SJSA1 (cell line): ENCODE results near the gene RAD1. TPM values are rescaled to one million over a fixed set of nuclear protein-coding genes. Genes with fewer than 3 reads are reported as not detected.

ENCODE experiments used
- DNase-seq, 2 experiments: peaks; one replicate each; pipeline ENCODE4 v3.0.0-alpha.2; 2015 to 2020; ENCODE audit warnings: low spot score in 2 of 2, low read depth in 1 of 2
- H3K27ac ChIP-seq: fragments of 250-450 bp; sonication (Bioruptor Pico); 2 replicates; pipeline ENCODE4 v1.5.1; 2020; ENCODE audit warnings: mild to moderate bottlenecking, moderate library complexity
- H3K27me3 ChIP-seq: fragments of 250-450 bp; sonication (Bioruptor Pico); replicated peaks from 2 replicates; pipeline ENCODE4 v1.5.1; 2020; ENCODE audit warnings: mild to moderate bottlenecking, moderate library complexity
- H3K36me3 ChIP-seq: fragments of 250-450 bp; sonication (Bioruptor Pico); 2 replicates; pipeline ENCODE4 v1.5.1; 2020; ENCODE audit warnings: mild to moderate bottlenecking
- H3K4me1 ChIP-seq: fragments of 250-450 bp; sonication (Bioruptor Pico); replicated peaks from 2 replicates; pipeline ENCODE4 v1.6.1; 2021; ENCODE audit warnings: mild to moderate bottlenecking
- H3K4me3 ChIP-seq: fragments of 250-450 bp; sonication (Bioruptor Pico); 2 replicates; pipeline ENCODE4 v1.5.1; 2020; ENCODE audit warnings: mild to moderate bottlenecking
- H3K9me3 ChIP-seq: fragments of 250-450 bp; sonication (Bioruptor Pico); replicated peaks from 2 replicates; pipeline ENCODE4 v1.5.1; 2020; ENCODE audit warnings: mild to moderate bottlenecking
- total RNA-seq: library from RNA; depleted of rRNA; stranded (reverse); fragments of >200 nt; shearing (Covaris generic); gene quantifications from 2 replicates; pipeline ENCODE4 v1.2.3, GENCODE V29; 2014; rRNA removed

Gene RAD1
- 57.6 and 58.6 TPM in 2 replicates for total RNA-seq

DNA sequence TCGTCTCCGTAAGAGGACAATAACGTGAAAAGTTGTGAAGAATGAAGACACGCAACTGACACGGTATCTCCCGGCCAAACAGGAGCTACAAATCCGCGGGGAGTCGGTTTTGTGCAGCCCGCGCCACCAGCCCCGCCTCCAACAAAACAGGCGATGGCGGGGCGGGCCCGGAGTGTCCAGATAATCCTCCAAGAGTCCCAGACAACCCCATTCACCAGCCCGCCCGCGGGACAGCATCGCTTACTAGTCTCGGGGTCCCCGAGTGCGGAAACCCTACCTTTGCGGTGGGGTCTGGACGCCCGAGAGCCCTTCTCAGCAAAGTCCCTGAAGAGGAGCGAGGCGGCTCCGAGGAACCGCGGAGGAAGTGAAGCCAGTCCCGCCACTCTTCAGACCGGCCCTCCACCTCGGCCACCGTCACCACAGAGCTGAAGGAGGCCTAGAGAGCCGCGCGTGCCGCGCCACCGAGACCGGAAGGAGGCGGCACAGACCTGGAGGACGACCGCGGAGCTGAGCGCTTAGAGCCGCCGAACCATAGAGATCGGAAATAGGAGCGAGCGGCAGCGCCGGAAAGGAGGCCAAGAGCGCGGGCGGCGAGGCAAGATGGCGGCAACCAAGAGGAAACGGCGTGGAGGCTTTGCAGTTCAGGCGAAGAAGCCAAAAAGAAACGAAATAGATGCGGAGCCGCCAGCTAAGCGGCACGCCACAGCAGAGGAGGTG lies at the start of gene RAD1, which contains the start of gene BRIX1:
RAD1 (minus strand) TSS at position 366 of the 717 bp plus-strand sequence. CDS start 612 bp downstream, outside the sequence.
BRIX1 (plus strand) TSS at position 573 of the 717 bp plus-strand sequence; CDS start at position 601, 28 bp downstream.
- DNase-seq = peak; percentile 96 to 97
- H3K4me3 ChIP-seq = peak within 1 kb of the TSS; percentile 73
- no peaks in the 10 kb centered on the region for H3K9me3 ChIP-seq
- peaks cover 73% of the 10 kb centered on the region for H3K36me3 ChIP-seq
- H3K27ac ChIP-seq = peak within 1 kb of the TSS; percentile 62
- H3K4me1 ChIP-seq = peaks cover 30% of the 10 kb centered on the region
- H3K27me3 ChIP-seq = no peaks in the 10 kb centered on the region

GRCh38 chr5:34959323-34959722 lies 44.0 kb upstream of the RAD1 start:
- no peak overlapping the region for H3K4me3 ChIP-seq
- H3K36me3 ChIP-seq = peaks cover 15% of the 10 kb centered on the region
- no peak for DNase-seq
- H3K27me3 ChIP-seq = no peaks in the 10 kb centered on the region
- H3K4me1 ChIP-seq = no peaks in the 10 kb centered on the region
- no peak overlapping the region for H3K27ac ChIP-seq
- H3K9me3 ChIP-seq = no peaks in the 10 kb centered on the region

DNA sequence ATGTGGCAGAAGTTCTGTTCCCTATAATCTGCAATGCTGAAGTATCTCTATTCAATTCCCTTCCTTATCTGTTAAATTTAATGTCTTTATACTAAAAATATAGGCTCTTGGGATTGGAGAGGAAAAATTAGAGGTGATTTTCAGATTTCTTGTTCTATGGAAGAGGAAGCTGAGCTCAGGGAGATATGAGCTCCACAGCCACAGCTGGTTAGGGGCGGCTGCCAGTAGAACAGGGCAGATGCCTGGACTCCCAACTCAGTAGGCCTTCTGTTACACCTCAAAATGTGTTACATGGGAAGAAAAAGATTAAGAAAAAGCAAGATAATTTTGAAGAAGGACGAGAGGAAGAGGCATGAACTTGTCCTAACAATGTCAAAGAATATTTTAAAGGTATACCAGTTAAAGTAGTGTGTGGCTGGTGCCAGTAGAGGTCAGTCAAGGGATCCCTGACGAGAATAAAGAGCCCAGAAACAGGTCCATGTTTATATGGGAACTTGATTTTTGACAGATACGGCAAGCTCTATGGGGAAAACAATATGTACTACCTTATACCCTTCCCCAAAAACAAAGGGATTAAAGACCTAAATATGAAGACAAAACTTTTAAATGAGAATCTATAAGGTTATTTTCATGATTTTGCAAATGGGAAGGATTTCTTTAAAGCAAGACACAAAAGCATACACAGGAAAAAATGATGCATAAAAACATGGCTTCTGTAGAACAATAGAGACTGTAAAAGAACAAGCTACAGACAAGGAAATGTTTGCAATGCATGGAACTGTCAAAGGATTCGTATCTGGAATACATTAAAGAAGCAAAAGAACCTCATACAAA lies 42.8 kb upstream of the RAD1 start:
- Histone ChIP-seq H3K4me3 (no peak overlapping the region), H3K36me3 (peaks cover 23% of the 10 kb centered on the region), H3K9me3 (no peaks in the 10 kb centered on the region), H3K4me1 (no peaks in the 10 kb centered on the region), H3K27me3 (no peaks in the 10 kb centered on the region), H3K27ac (no peak overlapping the region)
- DNase-seq = peak in 1 of 2 experiments; percentile 3

- no peaks in the 10 kb centered on the region for H3K27me3 ChIP-seq
- H3K9me3 ChIP-seq = no peaks in the 10 kb centered on the region
- H3K4me3 ChIP-seq = no peak overlapping the region
- H3K36me3 ChIP-seq = peaks cover 29% of the 10 kb centered on the region
- no peaks in the 10 kb centered on the region for H3K4me1 ChIP-seq
- no peak overlapping the region for H3K27ac ChIP-seq
- no peak for DNase-seq
These were observed 42.0 kb upstream of the RAD1 start for GRCh38 chr5:34957321-34957720.

GRCh38 chr5:34944460-34945047 lies 29.2 kb upstream of the RAD1 start:
- no peaks in the 10 kb centered on the region for H3K4me1 ChIP-seq
- DNase-seq = no peak
- no peaks in the 10 kb centered on the region for H3K9me3 ChIP-seq
- H3K36me3 ChIP-seq = peaks cover 50% of the 10 kb centered on the region
- no peak overlapping the region for H3K4me3 ChIP-seq
- H3K27me3 ChIP-seq = no peaks in the 10 kb centered on the region
- no peak overlapping the region for H3K27ac ChIP-seq

DNA sequence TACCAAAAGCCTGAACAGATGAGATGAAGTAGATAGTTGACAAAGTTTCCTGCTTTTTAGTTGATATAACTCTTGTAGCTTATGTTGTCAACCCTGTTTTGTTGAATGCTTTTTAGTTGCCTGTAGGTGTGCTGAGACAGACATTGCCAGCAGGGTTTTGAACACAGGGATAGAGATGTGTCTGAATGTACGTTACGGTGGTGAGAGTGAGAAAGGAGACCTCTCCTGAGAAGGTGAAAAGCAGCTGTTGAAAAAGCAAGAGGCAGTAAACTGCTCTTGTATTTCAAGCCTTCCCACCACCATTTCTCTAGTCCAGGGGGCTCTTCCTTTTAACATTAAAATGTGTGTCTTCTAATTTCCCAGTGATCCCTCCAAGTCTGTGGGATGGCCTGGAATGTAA lies 28.7 kb upstream of the RAD1 start:
- H3K9me3 ChIP-seq = no peaks in the 10 kb centered on the region
- no peaks in the 10 kb centered on the region for H3K4me1 ChIP-seq
- H3K27ac ChIP-seq = no peak overlapping the region
- H3K4me3 ChIP-seq = no peak overlapping the region
- peaks cover 50% of the 10 kb centered on the region for H3K36me3 ChIP-seq
- H3K27me3 ChIP-seq = no peaks in the 10 kb centered on the region
- no peak for DNase-seq

- no peaks in the 10 kb centered on the region; the same call in 1 of the 2 replicates for H3K9me3 ChIP-seq
- H3K27ac ChIP-seq = no peak overlapping the region
- peaks cover 63% of the 10 kb centered on the region for H3K36me3 ChIP-seq
- H3K4me3 ChIP-seq = no peak overlapping the region
- DNase-seq = no peak
- H3K4me1 ChIP-seq = no peaks in the 10 kb centered on the region
- H3K27me3 ChIP-seq = no peaks in the 10 kb centered on the region
These were observed 26.6 kb upstream of the RAD1 start for GRCh38 chr5:34941936-34942335.

GRCh38 chr5:34932947-34933346 lies 17.6 kb upstream of the RAD1 start:
- no peak overlapping the region for H3K4me3 ChIP-seq
- H3K27ac ChIP-seq = no peak overlapping the region
- H3K36me3 ChIP-seq = peaks cover 47% of the 10 kb centered on the region
- no peaks in the 10 kb centered on the region for H3K27me3 ChIP-seq
- H3K9me3 ChIP-seq = no peaks in the 10 kb centered on the region
- no peak for DNase-seq
- H3K4me1 ChIP-seq = peaks cover 11% of the 10 kb centered on the region

- H3K36me3 ChIP-seq = peaks cover 35% of the 10 kb centered on the region
- H3K27ac ChIP-seq = no peak overlapping the region
- H3K9me3 ChIP-seq = no peaks in the 10 kb centered on the region
- H3K27me3 ChIP-seq = no peaks in the 10 kb centered on the region
- no peak for DNase-seq
- H3K4me3 ChIP-seq = peak overlapping the region; percentile 94
- H3K4me1 ChIP-seq = peaks cover 11% of the 10 kb centered on the region
These were observed 15.6 kb upstream of the RAD1 start for GRCh38 chr5:34930870-34931269.

GRCh38 chr5:34930462-34930844 lies 15.1 kb upstream of the RAD1 start:
- no peak for DNase-seq
- no peak overlapping the region for H3K27ac ChIP-seq
- H3K9me3 ChIP-seq = no peaks in the 10 kb centered on the region
- peak overlapping the region; percentile 94 for H3K4me3 ChIP-seq
- no peaks in the 10 kb centered on the region for H3K27me3 ChIP-seq
- peaks cover 11% of the 10 kb centered on the region for H3K4me1 ChIP-seq
- H3K36me3 ChIP-seq = peaks cover 35% of the 10 kb centered on the region

DNA sequence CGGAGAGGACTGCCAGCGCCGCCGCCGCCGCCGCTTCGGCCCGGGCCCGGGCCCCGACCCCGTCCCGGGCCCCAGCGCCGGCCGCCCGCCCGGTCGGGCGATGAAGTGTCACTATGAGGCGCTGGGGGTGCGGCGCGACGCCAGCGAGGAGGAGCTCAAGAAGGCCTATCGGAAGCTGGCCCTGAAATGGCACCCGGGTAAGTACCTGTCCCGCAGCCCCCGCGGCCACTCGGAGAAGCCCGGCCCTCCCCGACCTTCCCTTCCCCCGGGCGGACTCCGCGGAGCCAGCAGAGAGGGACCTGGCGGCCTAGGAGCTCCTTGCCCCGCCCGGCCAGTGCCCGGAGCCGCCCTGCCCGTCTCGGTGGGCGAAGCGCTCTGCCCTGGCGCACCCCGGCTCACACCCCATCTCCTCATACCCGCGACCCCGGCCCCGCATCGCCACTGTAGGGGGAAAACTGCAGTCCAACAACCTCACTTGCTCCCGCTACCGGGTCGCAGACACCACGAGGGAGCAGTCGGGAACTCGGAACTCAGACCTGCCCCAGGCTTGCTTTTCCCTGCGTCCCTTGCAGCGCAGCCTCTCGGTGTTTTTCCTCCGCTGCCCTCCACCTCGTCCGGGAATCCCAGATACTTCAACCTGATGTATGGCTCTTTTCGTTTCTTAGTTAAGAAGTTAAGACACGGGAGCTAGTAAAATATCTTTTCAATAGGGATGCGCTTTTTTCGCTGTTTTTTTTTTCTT lies 14.6 kb upstream of the RAD1 start:
- DNase-seq = peak; percentile 68 to 81
- H3K4me3 ChIP-seq = peak overlapping the region; percentile 94
- peaks cover 37% of the 10 kb centered on the region for H3K36me3 ChIP-seq
- H3K9me3 ChIP-seq = no peaks in the 10 kb centered on the region
- H3K4me1 ChIP-seq = peaks cover 11% of the 10 kb centered on the region
- H3K27me3 ChIP-seq = no peaks in the 10 kb centered on the region
- peak overlapping the region; percentile 53 for H3K27ac ChIP-seq

- H3K27me3 ChIP-seq = no peaks in the 10 kb centered on the region
- peak; percentile 98 for DNase-seq
- peak within 1 kb of the TSS; percentile 53 for H3K27ac ChIP-seq
- H3K9me3 ChIP-seq = no peaks in the 10 kb centered on the region
- peaks cover 40% of the 10 kb centered on the region for H3K36me3 ChIP-seq
- peaks cover 18% of the 10 kb centered on the region for H3K4me1 ChIP-seq
- H3K4me3 ChIP-seq = peak within 1 kb of the TSS; percentile 94
These were observed 13.9 kb upstream of the RAD1 start, which contains the start of gene DNAJC21 for GRCh38 chr5:34929134-34929719. DNAJC21 (plus strand) TSS chr5:34929559; CDS start chr5:34929820, 261 bp downstream.

DNA sequence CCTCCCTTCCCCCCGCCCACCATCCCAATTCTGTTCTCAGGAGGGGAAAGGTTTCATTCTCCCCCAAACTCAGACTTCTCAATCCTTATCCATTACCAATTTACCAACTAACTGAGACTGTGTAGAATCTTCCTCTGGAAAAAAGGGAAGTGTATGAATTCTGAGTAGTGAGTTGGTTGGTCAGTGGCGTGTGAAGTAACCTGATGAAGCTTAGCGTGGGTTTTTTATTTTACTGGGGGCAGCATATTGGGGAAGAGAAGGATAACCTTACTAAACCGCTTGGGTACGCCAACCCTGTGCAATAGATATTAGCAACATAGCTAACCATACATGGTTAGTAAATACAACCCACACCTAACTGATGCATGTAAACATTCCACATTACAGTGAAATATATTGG lies 13.0 kb upstream of the RAD1 start:
- no peak overlapping the region for H3K27ac ChIP-seq
- H3K36me3 ChIP-seq = peaks cover 42% of the 10 kb centered on the region
- no peak overlapping the region for H3K4me3 ChIP-seq
- H3K27me3 ChIP-seq = no peaks in the 10 kb centered on the region
- H3K4me1 ChIP-seq = peaks cover 28% of the 10 kb centered on the region
- no peaks in the 10 kb centered on the region for H3K9me3 ChIP-seq
- no peak for DNase-seq
